HEK293 (cell line): ENCODE data around the gene PCAT6.

Experiments used
- CTCF ChIP-seq: fragments of 450-650 bp; formaldehyde crosslinking; IDR thresholded peaks from 2 replicates; pipeline ENCODE4 v1.5.1; 2016; ENCODE audit warnings: missing biosample characterization, missing genetic modification characterization
- MEIS1 ChIP-seq: sonication (generic); formaldehyde crosslinking; IDR thresholded peaks from 2 replicates; pipeline ENCODE4 v1.8.1; 2022; ENCODE audit warnings: missing genetic modification reagents, mild to moderate bottlenecking, borderline replicate concordance
- REST ChIP-seq: fragments of 450-650 bp; formaldehyde crosslinking; IDR thresholded peaks from 2 replicates; pipeline ENCODE4 v1.5.1; 2016; ENCODE audit warnings: missing biosample characterization, missing genetic modification characterization
- ZBTB10 ChIP-seq: fragments of 450-650 bp; formaldehyde crosslinking; IDR thresholded peaks from 2 replicates; pipeline ENCODE4 v1.5.1; 2016; ENCODE audit warnings: missing biosample characterization, missing genetic modification characterization
- ZNF169 ChIP-seq: fragments of 450-650 bp; formaldehyde crosslinking; IDR thresholded peaks from 2 replicates; pipeline ENCODE4 v1.5.1; 2016; ENCODE audit warnings: missing biosample characterization, missing genetic modification characterization
- ZNF175 ChIP-seq: fragments of 450-650 bp; formaldehyde crosslinking; IDR thresholded peaks from 2 replicates; pipeline ENCODE4 v1.5.1; 2016; ENCODE audit warnings: missing biosample characterization, missing genetic modification characterization
- ZNF221 ChIP-seq: fragments of 450-650 bp; formaldehyde crosslinking; IDR thresholded peaks from 2 replicates; pipeline ENCODE4 v1.5.1; 2017; ENCODE audit warnings: missing biosample characterization, missing genetic modification characterization, borderline replicate concordance
- ZNF302 ChIP-seq: fragments of 450-650 bp; formaldehyde crosslinking; IDR thresholded peaks from 2 replicates; pipeline ENCODE4 v1.5.1; 2016; ENCODE audit warnings: missing biosample characterization, missing genetic modification characterization, low read depth
- ZNF335 ChIP-seq: fragments of 450-650 bp; formaldehyde crosslinking; conservative IDR thresholded peaks from 2 replicates; pipeline ENCODE4 v1.5.1; 2016; ENCODE audit warnings: missing biosample characterization, missing genetic modification characterization
- ZNF596 ChIP-seq: fragments of 450-650 bp; IDR thresholded peaks from 2 replicates; pipeline ENCODE4 v1.5.0; 2018; ENCODE audit warnings: missing biosample characterization, mild to moderate bottlenecking, missing genetic modification characterization, moderate library complexity
- ZNF645 ChIP-seq: fragments of 450-650 bp; formaldehyde crosslinking; IDR thresholded peaks from 2 replicates; pipeline ENCODE4; 2016; ENCODE audit warnings: missing biosample characterization, missing genetic modification characterization

GRCh38 chr1:202831906-202832305, 21.2 kb downstream of the PCAT6 start:
- no peak for TF ChIP-seq CTCF (tag by site-specific recombination)
- no peak for TF ChIP-seq ZNF175 (tag by site-specific recombination)
- TF ChIP-seq ZNF335 (tag by site-specific recombination): no peak
- TF ChIP-seq ZNF645 (tag by site-specific recombination): no peak
- no peak for TF ChIP-seq ZBTB10 (tag by site-specific recombination)
- TF ChIP-seq ZNF302 (tag by site-specific recombination): no peak
- no peak for TF ChIP-seq ZNF221
- TF ChIP-seq REST (tag by site-specific recombination): no peak
- TF ChIP-seq ZNF596 (tag by site-specific recombination): no peak
- no peak for TF ChIP-seq MEIS1 (CRISPR knock-in tag)
- no peak for TF ChIP-seq ZNF169
